ENCODE results near the gene UQCRQ.
"Not testable (repeated sequence)": the region's sequence is repeated elsewhere in the genome, so short reads cannot be mapped to it uniquely, and the experiment has no call there.

Gene UQCRQ

GRCh38 chr5:132831095-132831860 lies 35.2 kb upstream of the UQCRQ start:
- FAIRE-seq: no peak
- no peak for DNase-seq (ENCODE audit: insufficient read length, low spot score)

DNA sequence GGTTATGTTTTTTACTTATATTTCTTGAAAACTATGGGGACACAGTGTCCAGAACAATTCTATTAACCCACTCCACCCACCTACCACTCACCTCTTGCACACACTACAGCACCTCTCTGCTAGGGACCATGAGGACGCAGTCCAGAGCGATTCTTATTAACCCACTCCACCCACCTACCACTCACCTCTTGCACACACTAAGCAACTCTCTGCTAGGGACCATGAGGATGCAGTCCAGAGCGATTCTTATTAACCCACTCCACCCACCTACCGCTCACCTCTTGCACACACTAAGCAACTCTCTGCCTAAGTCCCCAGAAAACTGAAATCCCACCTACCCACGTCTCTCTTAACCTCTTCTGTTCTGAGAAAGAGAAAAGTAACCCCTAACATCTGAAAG lies 33.8 kb upstream of the UQCRQ start:
- FAIRE-seq: no peak
- no peak for DNase-seq (ENCODE audit: insufficient read length, low spot score)

DNA sequence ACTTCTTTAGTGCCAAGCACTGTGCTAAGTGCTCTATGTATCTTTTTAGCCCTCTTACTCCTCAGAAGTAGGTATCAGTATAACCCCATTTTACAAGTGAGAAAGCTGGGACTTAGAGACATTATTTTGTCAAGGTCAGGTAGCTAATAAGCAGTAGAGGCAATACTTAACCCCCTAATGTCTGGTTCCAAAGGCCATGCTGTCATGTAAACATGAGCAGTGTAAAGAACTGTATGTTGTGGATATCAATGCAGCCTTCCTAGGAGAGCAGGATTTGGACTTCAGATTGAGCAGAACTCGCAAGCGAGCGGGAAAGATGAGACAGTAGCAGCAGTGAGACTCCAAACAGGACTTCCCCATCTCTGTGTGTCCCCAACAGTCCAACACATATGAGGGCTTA lies 32.4 kb upstream of the UQCRQ start:
- DNase-seq (ENCODE audit: insufficient read length, low spot score) (no peak), FAIRE-seq (no peak)

- FAIRE-seq (no peak), DNase-seq (ENCODE audit: insufficient read length, low spot score) (no peak)
Observed at GRCh38 chr5:132836852-132837251, 29.6 kb upstream of the UQCRQ start.

DNA sequence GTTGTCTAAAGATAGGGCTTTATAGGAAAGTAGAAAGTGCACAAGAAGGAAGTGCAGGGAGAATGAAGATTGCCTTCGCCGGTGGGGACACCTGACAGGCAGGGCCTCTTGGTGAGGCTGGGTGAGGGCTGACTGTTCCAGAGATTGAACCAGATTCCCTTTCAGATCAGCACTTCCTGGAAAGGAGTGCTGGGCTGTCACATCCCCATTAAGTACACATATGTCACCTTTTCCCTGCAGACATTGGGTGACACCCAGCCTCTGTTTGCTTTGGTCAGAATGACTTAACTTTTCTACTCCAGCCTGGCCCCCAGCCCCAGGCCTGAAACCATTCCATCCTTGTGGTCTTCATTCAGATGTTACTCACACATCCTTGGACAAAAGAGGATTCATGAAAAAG lies 28.6 kb upstream of the UQCRQ start:
- DNase-seq (ENCODE audit: insufficient read length, low spot score) (no peak), FAIRE-seq (no peak)

DNA sequence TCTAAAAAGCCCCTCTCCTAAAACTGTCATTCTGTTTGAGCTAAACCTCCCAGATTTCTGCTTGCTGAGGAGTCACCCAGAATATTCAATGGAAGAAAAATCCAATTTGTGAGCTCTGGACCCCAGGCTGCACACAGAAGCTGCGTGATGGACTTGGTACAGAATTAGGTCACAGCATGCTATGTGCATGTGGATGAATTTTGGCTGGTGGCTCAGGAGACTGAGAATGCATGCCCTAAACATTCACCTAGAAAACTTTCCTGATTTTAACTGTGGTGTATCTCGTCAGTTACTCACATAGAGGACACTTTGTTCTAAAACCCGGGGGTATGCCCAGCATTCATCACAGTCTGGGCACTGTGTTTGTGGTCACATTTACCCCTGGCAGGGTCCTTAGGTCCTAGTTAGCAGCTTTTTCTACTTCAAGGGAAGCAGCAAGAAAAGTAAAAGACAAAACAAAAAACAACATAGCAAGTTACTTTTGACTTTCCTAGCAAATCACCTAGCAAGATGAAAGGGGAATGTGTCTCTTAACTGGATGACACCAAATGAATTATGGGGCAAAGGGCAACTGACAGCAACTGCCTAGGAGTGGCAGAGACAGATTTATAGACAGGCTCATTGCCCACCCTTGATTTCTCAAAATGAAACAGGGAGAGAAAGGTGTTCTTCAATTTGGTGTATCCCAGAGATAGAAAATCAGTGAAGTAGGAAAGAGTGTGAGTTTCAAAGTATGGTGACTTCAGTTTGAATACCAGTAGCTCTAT lies 27.7 kb upstream of the UQCRQ start:
- no peak for FAIRE-seq
- no peak for DNase-seq (ENCODE audit: insufficient read length, low spot score)

- no peak for DNase-seq (ENCODE audit: insufficient read length, low spot score)
- FAIRE-seq: no peak
Observed at GRCh38 chr5:132839426-132840301, 26.8 kb upstream of the UQCRQ start.

DNA sequence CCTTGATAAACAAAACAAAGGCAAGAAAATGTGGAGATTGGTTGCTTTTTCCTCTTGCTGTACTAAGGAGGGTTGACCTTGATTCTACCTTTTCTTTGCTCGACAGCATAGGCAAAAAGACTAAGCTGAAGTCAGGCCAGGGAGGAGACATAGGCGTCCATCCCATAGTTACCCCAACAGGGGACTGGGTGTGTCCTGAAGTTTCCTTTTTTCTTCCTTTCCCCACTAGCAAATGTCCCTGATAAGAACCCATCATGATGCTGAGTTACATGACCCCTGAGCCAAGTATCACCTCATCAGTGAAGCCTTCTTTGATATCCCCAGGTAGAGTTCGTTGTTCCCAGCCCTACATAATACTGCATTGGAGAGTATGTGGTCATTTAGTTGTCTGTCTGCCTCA lies 26.1 kb upstream of the UQCRQ start:
- DNase-seq (ENCODE audit: insufficient read length, low spot score): no peak
- FAIRE-seq: no peak

- no peak for FAIRE-seq
Observed at GRCh38 chr5:132840896-132841295, 25.5 kb upstream of the UQCRQ start.

DNA sequence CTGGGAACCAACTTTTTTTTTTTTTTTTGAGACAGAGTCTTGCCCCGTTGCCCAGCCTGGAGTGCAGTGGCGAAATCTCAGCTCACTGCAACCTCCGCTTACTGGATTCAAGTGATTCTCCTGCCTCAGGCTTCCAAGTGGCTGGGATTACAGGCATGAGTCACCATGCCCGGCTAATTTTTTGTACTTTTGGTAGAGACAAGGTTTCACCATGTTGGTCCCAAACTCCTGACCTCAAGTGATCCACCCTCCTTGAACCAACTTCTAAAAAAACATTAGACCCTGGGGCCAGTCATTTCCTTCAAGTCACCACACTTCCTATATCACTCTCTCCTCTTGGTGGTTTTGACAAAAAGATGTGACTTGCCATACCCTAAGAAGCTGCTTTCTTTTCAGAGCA lies 25.1 kb upstream of the UQCRQ start:
- no peak for FAIRE-seq
- DNase-seq (ENCODE audit: insufficient read length, low spot score): no peak

More at GRCh38 chr5:132840896-132841295, 25.5 kb upstream of the UQCRQ start:
- DNase-seq (ENCODE audit: insufficient read length, low spot score): no peak

- no peak for DNase-seq (ENCODE audit: insufficient read length, low spot score)
- no peak for FAIRE-seq
Observed at GRCh38 chr5:132848270-132848669, 18.2 kb upstream of the UQCRQ start.

DNA sequence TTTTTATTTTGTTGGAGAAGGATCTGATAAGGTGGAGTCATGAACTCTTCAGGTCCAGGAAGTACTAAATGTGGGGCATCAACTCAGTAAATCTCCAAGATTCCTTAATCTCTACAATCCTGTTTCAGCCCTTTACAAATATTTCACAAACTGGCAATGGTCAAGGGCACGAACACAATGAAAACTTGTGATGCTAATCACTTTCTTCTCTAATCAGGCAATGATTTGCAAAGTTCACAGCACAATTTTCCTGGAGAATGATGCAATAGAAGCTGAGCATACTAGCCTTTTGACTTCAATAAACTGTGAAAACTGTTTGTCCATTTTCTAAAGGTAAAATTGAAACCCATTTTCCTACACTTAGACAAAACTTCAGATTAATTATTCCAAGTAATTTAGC lies 17.1 kb upstream of the UQCRQ start:
- DNase-seq (ENCODE audit: insufficient read length, low spot score) (no peak), FAIRE-seq (no peak)

DNA sequence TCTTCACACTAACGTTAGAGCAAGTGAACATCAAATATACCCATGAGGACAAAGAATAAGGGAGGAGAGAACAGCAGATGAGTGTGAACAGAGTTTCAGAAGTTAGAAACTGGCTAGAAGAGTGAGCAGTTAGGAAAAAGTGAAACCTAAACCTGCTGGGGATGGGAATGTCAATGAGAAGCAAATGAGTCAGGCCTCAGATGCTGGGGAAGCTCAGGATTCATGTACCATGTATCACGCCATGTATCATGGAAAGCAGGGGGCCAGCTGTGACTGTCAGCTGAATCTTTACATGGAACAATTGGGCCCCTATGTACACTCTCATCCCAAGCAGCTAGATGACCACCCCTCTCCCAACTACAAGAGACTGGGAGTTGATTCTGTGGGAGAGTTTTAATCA lies 16.4 kb upstream of the UQCRQ start:
- DNase-seq (ENCODE audit: insufficient read length, low spot score): no peak

GRCh38 chr5:132853323-132853722 lies 13.1 kb upstream of the UQCRQ start:
- DNase-seq (ENCODE audit: insufficient read length, low spot score) (no peak), FAIRE-seq (no peak)

More for the DNA sequence above, 16.4 kb upstream of the UQCRQ start:
- no peak for FAIRE-seq

DNA sequence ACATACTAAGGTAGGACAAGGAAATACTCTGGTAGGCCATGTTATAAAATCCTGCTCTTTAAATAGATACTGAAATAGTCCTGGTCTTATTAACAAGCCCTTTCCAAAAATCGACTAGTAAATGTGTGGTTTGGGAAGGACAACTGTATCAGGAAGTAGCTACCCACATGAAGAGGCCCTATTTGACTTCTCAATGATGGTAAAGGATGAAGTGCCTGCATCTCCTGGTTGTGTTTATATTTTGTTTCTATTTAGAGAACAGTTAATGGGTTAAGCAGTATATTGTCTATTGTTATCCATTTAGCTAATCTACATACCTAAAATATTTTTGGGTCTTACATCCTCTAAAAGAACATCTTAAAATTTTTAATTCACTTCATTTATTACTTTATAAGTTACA lies 12.7 kb upstream of the UQCRQ start:
- FAIRE-seq (no peak), DNase-seq (ENCODE audit: insufficient read length, low spot score) (no peak)

DNA sequence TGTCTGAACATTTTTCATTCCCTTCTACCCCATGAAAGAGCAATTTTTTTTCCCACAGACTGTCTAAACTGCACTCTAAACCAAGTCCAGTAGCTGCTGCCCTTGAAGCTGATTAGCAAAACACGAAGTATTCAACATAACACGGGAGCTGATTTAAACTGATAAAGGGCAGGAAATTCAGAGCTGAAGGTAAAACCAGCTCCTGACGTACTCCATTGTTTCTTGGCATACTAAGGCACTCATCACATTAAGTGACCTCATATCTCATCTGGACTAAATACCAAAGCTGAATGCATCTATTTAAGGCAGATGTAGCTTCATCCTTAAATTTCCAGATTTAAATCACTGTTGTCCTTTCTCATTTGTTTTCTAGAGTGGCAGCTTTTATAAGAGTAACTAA lies 12.1 kb upstream of the UQCRQ start:
- FAIRE-seq (no peak), DNase-seq (ENCODE audit: insufficient read length, low spot score) (no peak)

GRCh38 chr5:132854992-132855391 lies 11.4 kb upstream of the UQCRQ start:
- not testable (repeated sequence) for FAIRE-seq; DNase-seq (ENCODE audit: insufficient read length, low spot score)

- FAIRE-seq (no peak), DNase-seq (ENCODE audit: insufficient read length, low spot score) (no peak)
Observed at GRCh38 chr5:132856011-132856410, 10.4 kb upstream of the UQCRQ start.

- FAIRE-seq (no peak), DNase-seq (ENCODE audit: insufficient read length, low spot score) (no peak)
Observed at GRCh38 chr5:132859889-132860437, 6.5 kb upstream of the UQCRQ start.

DNA sequence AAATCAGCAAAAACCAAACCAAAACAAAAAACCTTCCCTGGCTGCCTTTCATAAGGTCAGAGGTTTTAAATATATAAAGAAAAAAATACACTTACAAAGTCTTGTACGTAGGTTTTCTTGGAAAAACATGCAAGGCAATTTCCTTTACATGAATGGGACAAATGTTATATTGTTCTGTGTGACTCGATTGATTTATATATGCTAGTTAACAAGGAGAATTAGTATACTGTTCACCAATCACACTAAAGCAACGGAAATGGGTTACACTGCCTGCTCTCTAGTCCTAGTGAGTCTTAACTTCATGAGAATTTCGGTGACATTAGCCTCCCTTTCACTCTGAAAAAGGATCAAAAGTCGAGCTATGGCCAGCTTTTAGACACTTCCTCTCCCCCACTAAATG lies 5.7 kb upstream of the UQCRQ start:
- FAIRE-seq (no peak), DNase-seq (ENCODE audit: insufficient read length, low spot score) (no peak)
